A673 (cell line): ENCODE results near the gene MRPS25. TPM values are rescaled to one million over a fixed set of nuclear protein-coding genes. Genes with fewer than 3 reads are reported as not detected.

Experiments
- BruUV-seq: library from RNA; stranded (reverse); fragments of 400-500 nt; replicated peaks from 2 replicates; lab custom pipeline; 2021; lab: Mats Ljungman, UMichigan
- CTCF ChIA-PET: fragments of 300-600 bp; sonication (Branson Sonifier 250); formaldehyde crosslinking; loops from one replicate; lab custom pipeline; 2022; ENCODE audit warnings: antibody characterized with exemption; lab: Charles Lee
- POLR2A ChIA-PET: fragments of 300-600 bp; sonication (Branson Sonifier 250); formaldehyde crosslinking; loops from one replicate; lab custom pipeline; 2022; ENCODE audit warnings: antibody characterized with exemption; ENCODE audit not compliant: low non-redundant PET; lab: Charles Lee
- DNase-seq: peaks from one replicate; pipeline ENCODE4 v3.0.0-alpha.2; 2015; ENCODE audit warnings: low spot score
- H3K27ac ChIP-seq: fragments of 200-600 bp; sonication (generic); 2 replicates; pipeline ENCODE4 v1.5.1; 2016; ENCODE audit warnings: mixed run types, low read depth, mild to moderate bottlenecking, mixed read lengths, antibody characterized with exemption, low read length; ENCODE audit not compliant: poor library complexity, severe bottlenecking
- H3K27me3 ChIP-seq: fragments of 200-600 bp; sonication (generic); replicated peaks from 2 replicates; pipeline ENCODE4 v1.6.1; 2017; ENCODE audit warnings: mixed run types, low read depth, mild to moderate bottlenecking, mixed read lengths, antibody characterized with exemption, low read length; ENCODE audit not compliant: insufficient read depth, poor library complexity
- H3K36me3 ChIP-seq: fragments of 200-600 bp; sonication (generic); 2 replicates; pipeline ENCODE4 v1.6.1; 2016; ENCODE audit warnings: mixed run types, mild to moderate bottlenecking, mixed read lengths, antibody characterized with exemption, low read length; ENCODE audit not compliant: insufficient read depth, poor library complexity, severe bottlenecking
- H3K4me1 ChIP-seq: fragments of 200-600 bp; sonication (generic); 2 replicates; pipeline ENCODE4 v1.6.1; 2017; ENCODE audit warnings: mixed run types, mild to moderate bottlenecking, mixed read lengths, antibody characterized with exemption, low read length; ENCODE audit not compliant: insufficient read depth, poor library complexity, severe bottlenecking
- H3K4me3 ChIP-seq: fragments of 200-600 bp; sonication (generic); 2 replicates; pipeline ENCODE4 v1.5.1; 2016; ENCODE audit warnings: low read depth, mixed run types, mild to moderate bottlenecking, mixed read lengths, low read length; ENCODE audit not compliant: poor library complexity, severe bottlenecking
- H3K9me3 ChIP-seq: fragments of 200-600 bp; sonication (generic); 2 replicates; pipeline ENCODE4 v1.6.1; 2016; ENCODE audit warnings: mixed run types, low read depth, mild to moderate bottlenecking, mixed read lengths, antibody characterized with exemption, low read length; ENCODE audit not compliant: poor library complexity, severe bottlenecking
- EZH2 ChIP-seq: fragments of 200-600 bp; sonication (generic); IDR thresholded peaks from 2 replicates; pipeline ENCODE4 v1.6.1; 2017; ENCODE audit warnings: borderline replicate concordance, low read depth, mild to moderate bottlenecking, mixed read lengths, antibody characterized with exemption, low read length; ENCODE audit not compliant: poor library complexity, severe bottlenecking
- intact Hi-C: fragments of 100-400 bp; cut with micrococcal nuclease; formaldehyde crosslinking; loops from one replicate; pipeline ENCODE4 v1.10.0; 2022; ENCODE audit not compliant: unreplicated experiment
- total RNA-seq: library from RNA; stranded (reverse); gene quantifications from 2 replicates; pipeline ENCODE4 v1.2.3, GENCODE V29; 2021
- TF ChIP-seq, protein P1 (sequence below): fragments of 300-800, 200-600 bp; sonication (generic); conservative IDR thresholded peaks from 2 replicates; pipeline ENCODE4 v1.5.1; 2017; ENCODE audit warnings: low read depth, mild to moderate bottlenecking, antibody characterized with exemption, low read length, moderate library complexity, mixed read lengths

MRPS25 gene
- total RNA-seq, 1 experiment from 2014 or later, result 91.3 TPM

DNA sequence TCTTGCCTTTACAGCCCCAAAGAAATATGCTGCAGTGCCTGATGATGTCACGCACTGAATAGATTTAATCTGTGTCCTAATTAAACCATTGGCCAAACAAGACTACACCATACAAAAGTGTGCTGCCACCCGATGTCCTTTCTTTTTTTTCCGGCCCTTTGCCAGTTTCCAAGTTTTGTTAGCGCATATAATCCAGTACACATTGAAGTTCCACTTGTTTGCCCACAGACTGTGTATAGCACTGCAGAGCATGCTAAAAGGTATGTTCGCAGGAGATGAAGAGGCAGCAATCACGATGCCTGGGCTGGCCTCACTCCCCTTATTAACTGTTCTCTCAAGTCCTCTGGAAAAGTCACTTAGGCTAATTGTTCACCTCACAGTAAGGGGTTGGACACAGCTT is 26.8 kb downstream of the MRPS25 start:
- POLR2A ChIA-PET, result no interaction called here
- H3K27ac ChIP-seq, result no peak overlapping the region
- DNase-seq, result no peak
- no peaks in the 10 kb centered on the region for H3K9me3 ChIP-seq
- intact Hi-C loops, result no loop called here
- TF ChIP-seq, protein P1, sequence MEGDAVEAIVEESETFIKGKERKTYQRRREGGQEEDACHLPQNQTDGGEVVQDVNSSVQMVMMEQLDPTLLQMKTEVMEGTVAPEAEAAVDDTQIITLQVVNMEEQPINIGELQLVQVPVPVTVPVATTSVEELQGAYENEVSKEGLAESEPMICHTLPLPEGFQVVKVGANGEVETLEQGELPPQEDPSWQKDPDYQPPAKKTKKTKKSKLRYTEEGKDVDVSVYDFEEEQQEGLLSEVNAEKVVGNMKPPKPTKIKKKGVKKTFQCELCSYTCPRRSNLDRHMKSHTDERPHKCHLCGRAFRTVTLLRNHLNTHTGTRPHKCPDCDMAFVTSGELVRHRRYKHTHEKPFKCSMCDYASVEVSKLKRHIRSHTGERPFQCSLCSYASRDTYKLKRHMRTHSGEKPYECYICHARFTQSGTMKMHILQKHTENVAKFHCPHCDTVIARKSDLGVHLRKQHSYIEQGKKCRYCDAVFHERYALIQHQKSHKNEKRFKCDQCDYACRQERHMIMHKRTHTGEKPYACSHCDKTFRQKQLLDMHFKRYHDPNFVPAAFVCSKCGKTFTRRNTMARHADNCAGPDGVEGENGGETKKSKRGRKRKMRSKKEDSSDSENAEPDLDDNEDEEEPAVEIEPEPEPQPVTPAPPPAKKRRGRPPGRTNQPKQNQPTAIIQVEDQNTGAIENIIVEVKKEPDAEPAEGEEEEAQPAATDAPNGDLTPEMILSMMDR, result no peak
- TF ChIP-seq EZH2, result no peak
- peaks cover 84% of the 10 kb centered on the region for H3K36me3 ChIP-seq
- H3K4me3 ChIP-seq, result no peak overlapping the region
- BruUV-seq, result no TSS peak
- CTCF ChIA-PET, result no interaction called here
- peaks cover 16% of the 10 kb centered on the region for H3K4me1 ChIP-seq
- H3K27me3 ChIP-seq, result no peaks in the 10 kb centered on the region

DNA sequence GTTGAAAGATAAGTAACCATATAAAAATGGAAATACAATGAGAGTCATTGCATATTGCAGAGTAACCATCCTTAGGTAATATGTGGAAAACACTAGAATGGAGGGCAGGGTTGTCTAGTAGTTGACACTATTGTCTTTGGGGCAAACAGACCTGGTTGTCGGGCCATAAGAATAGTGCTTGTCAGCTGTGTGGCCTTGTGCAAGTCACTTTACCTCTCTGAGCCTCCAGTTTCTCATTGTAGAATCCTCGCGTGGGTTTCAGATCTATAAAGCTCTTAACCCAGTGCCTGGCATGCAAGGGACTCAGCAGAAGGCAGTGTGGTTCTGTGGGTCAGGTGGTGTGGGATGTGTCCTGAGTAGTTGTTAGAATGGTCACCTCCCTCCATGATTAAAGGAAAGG is 32.0 kb downstream of the MRPS25 start:
- H3K27ac ChIP-seq, result no peak overlapping the region
- H3K4me3 ChIP-seq, result no peak overlapping the region
- H3K9me3 ChIP-seq, result no peaks in the 10 kb centered on the region
- intact Hi-C loops, result no loop called here
- POLR2A ChIA-PET, result no interaction called here
- CTCF ChIA-PET, result no interaction called here
- no peak for TF ChIP-seq EZH2
- TF ChIP-seq, protein P1, result no peak
- peaks cover 82% of the 10 kb centered on the region for H3K36me3 ChIP-seq
- no TSS peak for BruUV-seq
- no peak for DNase-seq
- H3K4me1 ChIP-seq, result no peaks in the 10 kb centered on the region
- H3K27me3 ChIP-seq, result no peaks in the 10 kb centered on the region

DNA sequence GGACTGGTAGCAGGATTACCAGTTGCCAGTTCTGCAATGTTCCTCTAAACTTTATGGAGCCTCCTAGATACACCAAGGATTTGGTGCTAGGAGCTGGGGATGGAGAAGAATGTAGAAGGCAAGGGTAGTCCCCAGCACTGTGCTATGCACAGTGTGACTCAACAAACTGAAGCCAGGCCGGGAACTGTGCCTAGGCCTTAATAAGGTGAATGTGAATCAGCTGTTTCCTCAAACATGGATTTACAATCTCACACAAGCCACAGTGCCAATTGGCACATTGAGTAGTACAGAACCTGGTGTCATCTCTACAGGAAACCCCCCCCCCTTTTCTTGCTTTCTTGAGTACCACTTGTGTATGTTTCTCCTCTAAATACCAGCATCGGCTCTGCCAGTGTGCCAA is 32.5 kb downstream of the MRPS25 start:
- TF ChIP-seq, protein P1, result no peak
- TF ChIP-seq EZH2, result no peak
- Histone ChIP-seq H3K4me1 (no peaks in the 10 kb centered on the region), H3K27me3 (no peaks in the 10 kb centered on the region), H3K27ac (no peak overlapping the region), H3K9me3 (no peaks in the 10 kb centered on the region), H3K4me3 (no peak overlapping the region), H3K36me3 (peaks cover 79% of the 10 kb centered on the region)
- BruUV-seq, result no TSS peak
- intact Hi-C loops, result no loop called here
- DNase-seq, result no peak
- POLR2A ChIA-PET, result no interaction called here
- CTCF ChIA-PET, result no interaction called here
